Liver (tissue), 9 donors: ENCODE measurements around the gene FOXO3. TPM values are rescaled to one million over a fixed set of nuclear protein-coding genes. Genes with fewer than 3 reads are reported as not detected.

ENCODE experiments used
- DNase-seq: peaks from one replicate; pipeline ENCODE4 v3.0.0-alpha.2; 2017; ENCODE audit warnings: low spot score
- H3K27ac ChIP-seq, 2 donors: one replicate each; pipeline ENCODE4 v1.7.0; 2013; ENCODE audit warnings: inconsistent platforms in 2 of 2, low read length in 2 of 2, control low read depth in 1 of 2, low read depth in 1 of 2, mild to moderate bottlenecking in 1 of 2
- H3K27me3 ChIP-seq, 4 donors: one replicate each; pipeline versions ENCODE4 v1.6.1 to v1.7.0; 2013; ENCODE audit warnings: low read length in 3 of 4, inconsistent platforms in 1 of 4, mild to moderate bottlenecking in 1 of 4, moderate library complexity in 1 of 4; ENCODE audit not compliant: control insufficient read depth in 4 of 4, insufficient read depth in 4 of 4
- H3K36me3 ChIP-seq, 4 donors: one replicate each; pipeline versions ENCODE4 v1.6.1 to v1.7.0; 2013; ENCODE audit warnings: low read length in 3 of 4, mild to moderate bottlenecking in 3 of 4, low read depth in 1 of 4, moderate library complexity in 1 of 4; ENCODE audit not compliant: control insufficient read depth in 4 of 4, insufficient read depth in 3 of 4
- H3K4me1 ChIP-seq, 4 donors: one replicate each; pipeline versions ENCODE4 v1.6.1 to v1.7.0; 2013; ENCODE audit warnings: low read length in 3 of 4, mild to moderate bottlenecking in 3 of 4, moderate library complexity in 1 of 4; ENCODE audit not compliant: control insufficient read depth in 4 of 4, insufficient read depth in 4 of 4
- H3K4me3 ChIP-seq, 3 donors: one replicate each; pipeline versions ENCODE4 v1.6.1 to v1.7.0; 2013; ENCODE audit warnings: low read length in 3 of 3, control low read depth in 1 of 3, low read depth in 1 of 3, mild to moderate bottlenecking in 1 of 3
- H3K9ac ChIP-seq, 2 donors: one replicate each; pipeline ENCODE4 v1.7.0; 2013; ENCODE audit warnings: low read length in 2 of 2, mild to moderate bottlenecking in 2 of 2, moderate library complexity in 2 of 2, control low read depth in 1 of 2, low read depth in 1 of 2
- H3K9me3 ChIP-seq, 4 donors: one replicate each; pipeline versions ENCODE4 v1.6.1 to v1.7.0; 2013; ENCODE audit warnings: low read length in 3 of 4; ENCODE audit not compliant: control insufficient read depth in 4 of 4
- EGR1 ChIP-seq, 2 donors: IDR thresholded peaks; 2 replicates each; pipeline ENCODE4 v1.6.1; 2016 to 2018; ENCODE audit warnings: antibody characterized with exemption in 2 of 2, low read depth in 2 of 2
- FOXA1 ChIP-seq: IDR thresholded peaks from 2 replicates; pipeline ENCODE4 v1.6.1; 2016; ENCODE audit warnings: antibody characterized with exemption
- FOXA2 ChIP-seq: IDR thresholded peaks from 2 replicates; pipeline ENCODE4 v1.6.1; 2016; ENCODE audit warnings: antibody characterized with exemption
- GABPA ChIP-seq, 2 donors: IDR thresholded peaks in 1 of 2; conservative IDR thresholded peaks in 1 of 2; 2 replicates each; pipeline ENCODE4 v1.6.1; 2016; ENCODE audit warnings: antibody characterized with exemption in 2 of 2, mild to moderate bottlenecking in 1 of 2, moderate library complexity in 1 of 2
- HNF4A ChIP-seq, 2 donors: conservative IDR thresholded peaks; 2 replicates each; pipeline ENCODE4 v1.6.1; 2016; ENCODE audit warnings: antibody characterized with exemption in 2 of 2, mild to moderate bottlenecking in 2 of 2
- HNF4G ChIP-seq: IDR thresholded peaks from 2 replicates; pipeline ENCODE4 v1.6.1; 2016; ENCODE audit warnings: antibody characterized with exemption
- JUND ChIP-seq, 2 donors: IDR thresholded peaks; 2 replicates each; pipeline ENCODE4 v1.6.1; 2016; ENCODE audit warnings: antibody characterized with exemption in 2 of 2
- MAX ChIP-seq: IDR thresholded peaks from 2 replicates; pipeline ENCODE4 v1.6.1; 2016; ENCODE audit warnings: antibody characterized with exemption
- NR2F2 ChIP-seq: IDR thresholded peaks from 2 replicates; pipeline ENCODE4 v1.6.1; 2016; ENCODE audit warnings: antibody characterized with exemption
- RAD21 ChIP-seq, 2 donors: IDR thresholded peaks; 2 replicates each; pipeline ENCODE4 v1.6.1; 2016; ENCODE audit warnings: antibody characterized with exemption in 2 of 2, mild to moderate bottlenecking in 2 of 2
- RXRA ChIP-seq, 2 donors: IDR thresholded peaks; 2 replicates each; pipeline ENCODE4 v1.6.1; 2017 to 2018; ENCODE audit warnings: antibody characterized with exemption in 2 of 2, mild to moderate bottlenecking in 1 of 2
- SP1 ChIP-seq: IDR thresholded peaks from 2 replicates; pipeline ENCODE4 v1.6.1; 2018; ENCODE audit warnings: antibody characterized with exemption, mild to moderate bottlenecking
- TAF1 ChIP-seq: conservative IDR thresholded peaks from 2 replicates; pipeline ENCODE4 v1.6.1; 2016; ENCODE audit warnings: antibody characterized with exemption, mild to moderate bottlenecking
- YY1 ChIP-seq: IDR thresholded peaks from 2 replicates; pipeline ENCODE4 v1.6.1; 2016; ENCODE audit warnings: antibody characterized with exemption, mild to moderate bottlenecking
- WGBS: extraction: QIAGEN DNeasy Blood & Tissue Kit; methylation state at CpG from one replicate; pipeline ENCODE4 v1.1.7; 2013; 5-methylcytosine and 5-hydroxymethylcytosine counted together
- polyA plus RNA-seq, 2 donors: library from polyadenylated mRNA; stranded (reverse) in 1 of 2; unstranded in 1 of 2; fragments of 200-250 nt in 1 of 2; fragments of >200 nt in 1 of 2; fragmentation: Nextera tagmentation in 1 of 2; extraction: Ambion mirVana in 1 of 2; gene quantifications; one replicate each; pipeline versions ENCODE4 v1.2.1 to v1.2.3, GENCODE V29; 2013 to 2015
- total RNA-seq, 2 donors: library from RNA; depleted of rRNA; stranded (reverse); fragments of >200 nt; gene quantifications; one replicate each; pipeline ENCODE4 v1.2.3, GENCODE V29; 2014
- TF ChIP-seq, protein P1 (sequence below): IDR thresholded peaks from 2 replicates; pipeline ENCODE4 v1.6.1; 2016; ENCODE audit warnings: antibody characterized with exemption
- TF ChIP-seq, protein P2 (sequence below): IDR thresholded peaks from 2 replicates; pipeline ENCODE4 v1.6.1; 2016; ENCODE audit warnings: antibody characterized with exemption
- TF ChIP-seq, protein P3 (sequence below): IDR thresholded peaks from 2 replicates; pipeline ENCODE4 v1.6.1; 2016; ENCODE audit warnings: antibody characterized with exemption, mild to moderate bottlenecking
- TF ChIP-seq, protein P4 (sequence below): fragments of 150-350 bp; IDR thresholded peaks from 2 replicates; pipeline ENCODE4 v1.5.1; 2017; ENCODE audit warnings: improper control_type of control experiment, low read depth, low read length; ENCODE audit not compliant: missing input control
- donor health status: healthy.
- donor health status: healthy.
- donor health status: healthy.
- donor health status: healthy.
- donor health status: healthy.

Gene FOXO3
- total and polyA plus RNA-seq, 4 donors = 6.0 to 72.2 (median 17.3) TPM

DNA sequence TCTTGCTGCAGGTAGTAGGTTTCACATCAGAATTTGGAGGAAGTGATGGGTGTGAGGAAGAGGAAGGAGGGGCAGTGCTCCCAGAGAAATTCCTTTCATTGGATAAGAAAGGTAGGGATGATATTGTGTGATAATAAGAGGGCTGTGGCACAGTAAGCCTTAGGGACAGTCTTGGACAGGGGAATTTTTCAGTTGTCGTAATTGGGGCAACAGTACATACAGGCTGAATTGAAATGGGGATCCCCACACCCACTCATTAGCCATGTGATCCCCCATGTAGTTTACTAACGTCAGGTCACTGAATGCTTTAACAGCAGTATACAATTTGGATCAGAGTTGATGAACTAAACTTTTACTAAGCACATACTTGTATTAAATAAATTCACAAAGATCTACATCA is 79.4 kb downstream of the FOXO3 start:
- Histone ChIP-seq H3K36me3 (no peaks in the 10 kb centered on the region), H3K9ac (no peak overlapping the region), H3K4me1 (peaks cover 0 to 27% (median 3%) of the 10 kb centered on the region in 4 donors), H3K27ac (no peak overlapping the region), H3K4me3 (no peak overlapping the region), H3K27me3 (no peaks in the 10 kb centered on the region), H3K9me3 (no peaks in the 10 kb centered on the region)
- DNase-seq = no peak
- 78% methylated on average over 2 of the region's 2 CpGs for WGBS
- no peak for TF ChIP-seq FOXA1
- no peak for TF ChIP-seq HNF4A (conservative IDR thresholded peaks at IDR 0.05)
- TF ChIP-seq, protein P1, sequence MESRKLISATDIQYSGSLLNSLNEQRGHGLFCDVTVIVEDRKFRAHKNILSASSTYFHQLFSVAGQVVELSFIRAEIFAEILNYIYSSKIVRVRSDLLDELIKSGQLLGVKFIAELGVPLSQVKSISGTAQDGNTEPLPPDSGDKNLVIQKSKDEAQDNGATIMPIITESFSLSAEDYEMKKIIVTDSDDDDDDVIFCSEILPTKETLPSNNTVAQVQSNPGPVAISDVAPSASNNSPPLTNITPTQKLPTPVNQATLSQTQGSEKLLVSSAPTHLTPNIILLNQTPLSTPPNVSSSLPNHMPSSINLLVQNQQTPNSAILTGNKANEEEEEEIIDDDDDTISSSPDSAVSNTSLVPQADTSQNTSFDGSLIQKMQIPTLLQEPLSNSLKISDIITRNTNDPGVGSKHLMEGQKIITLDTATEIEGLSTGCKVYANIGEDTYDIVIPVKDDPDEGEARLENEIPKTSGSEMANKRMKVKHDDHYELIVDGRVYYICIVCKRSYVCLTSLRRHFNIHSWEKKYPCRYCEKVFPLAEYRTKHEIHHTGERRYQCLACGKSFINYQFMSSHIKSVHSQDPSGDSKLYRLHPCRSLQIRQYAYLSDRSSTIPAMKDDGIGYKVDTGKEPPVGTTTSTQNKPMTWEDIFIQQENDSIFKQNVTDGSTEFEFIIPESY = no peak
- TF ChIP-seq HNF4G = no peak
- TF ChIP-seq NR2F2 = no peak
- no peak for TF ChIP-seq MAX
- no peak for TF ChIP-seq RXRA (IDR thresholded peaks at IDR 0.05)
- no peak for TF ChIP-seq JUND (IDR thresholded peaks at IDR 0.05)
- no peak for TF ChIP-seq YY1
- TF ChIP-seq EGR1 (IDR thresholded peaks at IDR 0.05; ENCODE audit: low read depth in 2 of 2) = no peak
- TF ChIP-seq, protein P2, sequence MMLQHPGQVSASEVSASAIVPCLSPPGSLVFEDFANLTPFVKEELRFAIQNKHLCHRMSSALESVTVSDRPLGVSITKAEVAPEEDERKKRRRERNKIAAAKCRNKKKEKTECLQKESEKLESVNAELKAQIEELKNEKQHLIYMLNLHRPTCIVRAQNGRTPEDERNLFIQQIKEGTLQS = no peak
- TF ChIP-seq, protein P3, sequence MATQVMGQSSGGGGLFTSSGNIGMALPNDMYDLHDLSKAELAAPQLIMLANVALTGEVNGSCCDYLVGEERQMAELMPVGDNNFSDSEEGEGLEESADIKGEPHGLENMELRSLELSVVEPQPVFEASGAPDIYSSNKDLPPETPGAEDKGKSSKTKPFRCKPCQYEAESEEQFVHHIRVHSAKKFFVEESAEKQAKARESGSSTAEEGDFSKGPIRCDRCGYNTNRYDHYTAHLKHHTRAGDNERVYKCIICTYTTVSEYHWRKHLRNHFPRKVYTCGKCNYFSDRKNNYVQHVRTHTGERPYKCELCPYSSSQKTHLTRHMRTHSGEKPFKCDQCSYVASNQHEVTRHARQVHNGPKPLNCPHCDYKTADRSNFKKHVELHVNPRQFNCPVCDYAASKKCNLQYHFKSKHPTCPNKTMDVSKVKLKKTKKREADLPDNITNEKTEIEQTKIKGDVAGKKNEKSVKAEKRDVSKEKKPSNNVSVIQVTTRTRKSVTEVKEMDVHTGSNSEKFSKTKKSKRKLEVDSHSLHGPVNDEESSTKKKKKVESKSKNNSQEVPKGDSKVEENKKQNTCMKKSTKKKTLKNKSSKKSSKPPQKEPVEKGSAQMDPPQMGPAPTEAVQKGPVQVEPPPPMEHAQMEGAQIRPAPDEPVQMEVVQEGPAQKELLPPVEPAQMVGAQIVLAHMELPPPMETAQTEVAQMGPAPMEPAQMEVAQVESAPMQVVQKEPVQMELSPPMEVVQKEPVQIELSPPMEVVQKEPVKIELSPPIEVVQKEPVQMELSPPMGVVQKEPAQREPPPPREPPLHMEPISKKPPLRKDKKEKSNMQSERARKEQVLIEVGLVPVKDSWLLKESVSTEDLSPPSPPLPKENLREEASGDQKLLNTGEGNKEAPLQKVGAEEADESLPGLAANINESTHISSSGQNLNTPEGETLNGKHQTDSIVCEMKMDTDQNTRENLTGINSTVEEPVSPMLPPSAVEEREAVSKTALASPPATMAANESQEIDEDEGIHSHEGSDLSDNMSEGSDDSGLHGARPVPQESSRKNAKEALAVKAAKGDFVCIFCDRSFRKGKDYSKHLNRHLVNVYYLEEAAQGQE = no peak
- TF ChIP-seq, protein P4, sequence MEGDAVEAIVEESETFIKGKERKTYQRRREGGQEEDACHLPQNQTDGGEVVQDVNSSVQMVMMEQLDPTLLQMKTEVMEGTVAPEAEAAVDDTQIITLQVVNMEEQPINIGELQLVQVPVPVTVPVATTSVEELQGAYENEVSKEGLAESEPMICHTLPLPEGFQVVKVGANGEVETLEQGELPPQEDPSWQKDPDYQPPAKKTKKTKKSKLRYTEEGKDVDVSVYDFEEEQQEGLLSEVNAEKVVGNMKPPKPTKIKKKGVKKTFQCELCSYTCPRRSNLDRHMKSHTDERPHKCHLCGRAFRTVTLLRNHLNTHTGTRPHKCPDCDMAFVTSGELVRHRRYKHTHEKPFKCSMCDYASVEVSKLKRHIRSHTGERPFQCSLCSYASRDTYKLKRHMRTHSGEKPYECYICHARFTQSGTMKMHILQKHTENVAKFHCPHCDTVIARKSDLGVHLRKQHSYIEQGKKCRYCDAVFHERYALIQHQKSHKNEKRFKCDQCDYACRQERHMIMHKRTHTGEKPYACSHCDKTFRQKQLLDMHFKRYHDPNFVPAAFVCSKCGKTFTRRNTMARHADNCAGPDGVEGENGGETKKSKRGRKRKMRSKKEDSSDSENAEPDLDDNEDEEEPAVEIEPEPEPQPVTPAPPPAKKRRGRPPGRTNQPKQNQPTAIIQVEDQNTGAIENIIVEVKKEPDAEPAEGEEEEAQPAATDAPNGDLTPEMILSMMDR = no peak
- TF ChIP-seq SP1 = no peak
- no peak for TF ChIP-seq FOXA2
- TF ChIP-seq RAD21 (IDR thresholded peaks at IDR 0.05) = no peak
- no peak for TF ChIP-seq TAF1
- no peak for TF ChIP-seq GABPA (IDR thresholded peaks at IDR 0.05 in 1 of 2, conservative IDR thresholded peaks at IDR 0.05 in 1 of 2)
